Right lobe of liver (tissue), 6 donors: ENCODE data around the gene APC2. TPM values are rescaled to one million over a fixed set of nuclear protein-coding genes. Genes with fewer than 3 reads are reported as not detected.
A peak's percentile ranks its signal among the peaks of the same experiment; 100 is the strongest.

Experiments used
- ATAC-seq, 4 donors: fragments of 200-7000 bp; cut with Tn5 transposase; one replicate each; pipeline ENCODE4 v1.9.1; 2020; ENCODE audit warnings: mild to moderate bottlenecking in 4 of 4, moderate library complexity in 4 of 4
- DNase-seq, 3 donors: peaks; one replicate each; pipeline ENCODE4 v3.0.0-alpha.2; 2020
- H3K27ac ChIP-seq, 3 donors: fragments of 200-600 bp; one replicate each; pipeline ENCODE4 v1.8.0; 2022
- H3K27me3 ChIP-seq, 2 donors: fragments of 200-600 bp; one replicate each; pipeline ENCODE4 v1.8.0; 2022
- H3K36me3 ChIP-seq, 4 donors: fragments of 200-600 bp; sonication (generic) in 1 of 4; one replicate each; pipeline versions ENCODE4 v1.5.1 to v1.8.0; 2017 to 2022; ENCODE audit warnings: control low read depth in 1 of 4
- H3K4me1 ChIP-seq, 4 donors: fragments of 200-600 bp; sonication (generic) in 1 of 4; one replicate each; pipeline versions ENCODE4 v1.5.1 to v1.8.0; 2017 to 2022; ENCODE audit warnings: control low read depth in 1 of 4
- H3K4me3 ChIP-seq, 3 donors: fragments of 200-600 bp; one replicate each; pipeline ENCODE4 v1.8.0; 2022
- H3K9me3 ChIP-seq, 4 donors: fragments of 200-600 bp; sonication (generic) in 1 of 4; one replicate each; pipeline versions ENCODE4 v1.5.1 to v1.8.0; 2017 to 2022; ENCODE audit warnings: control low read depth in 1 of 4
- CTCF ChIP-seq, 4 donors: fragments of 200-600 bp in 3 of 4; fragments of 450-650 bp in 1 of 4; IDR thresholded peaks; one replicate each; pipeline versions ENCODE4 v1.5.1 to v1.8.0; 2016 to 2022; ENCODE audit warnings: antibody characterized with exemption in 4 of 4, mild to moderate bottlenecking in 2 of 4
- POLR2A ChIP-seq: fragments of 450-650 bp; IDR thresholded peaks from one replicate; pipeline ENCODE4 v1.6.1; 2017; ENCODE audit warnings: antibody characterized with exemption, mild to moderate bottlenecking
- WGBS: methylation state at CpG from one replicate; pipeline ENCODE4 v1.1.6; 2018; ENCODE audit warnings: low coverage, low lambda C conversion rate; ENCODE audit not compliant: insufficient coverage; ENCODE audit errors: missing lambda C conversion rate; 5-methylcytosine and 5-hydroxymethylcytosine counted together
- intact Hi-C, 2 donors: fragments of 100-400 bp; cut with DNase I; formaldehyde crosslinking; loops; one replicate each; pipeline versions ENCODE4 v1.11.2 to v1.14.1; 2022
- total RNA-seq, 6 experiments: library from RNA; depleted of rRNA in 2 of 6; stranded (reverse); fragments of >200 nt in 2 of 6; fragmentation: NEBNext Ultra II Directional in 3 of 6; extraction: Animal tissue kit (Norgen Biotek cat#: 25700) in 3 of 6; gene quantifications; one replicate each; pipeline versions ENCODE4 v1.1.0 to v1.2.4, GENCODE V29; 2016 to 2023
- donor health status: DM: no; HTN: yes; CAD: no.
- donor health status: DM: no; HTN: no; CAD: no.
- donor health status: DM: no; HTN: no; CAD: no.
- donor health status: DM: no; HTN: yes; CAD: no.
- donor health status: DM: no; HTN: yes; CAD: no.

Gene APC2
- total RNA-seq, 6 experiments from 2014 or later: 0.06 to 0.13 (median 0.06) TPM; not detected in 3

DNA sequence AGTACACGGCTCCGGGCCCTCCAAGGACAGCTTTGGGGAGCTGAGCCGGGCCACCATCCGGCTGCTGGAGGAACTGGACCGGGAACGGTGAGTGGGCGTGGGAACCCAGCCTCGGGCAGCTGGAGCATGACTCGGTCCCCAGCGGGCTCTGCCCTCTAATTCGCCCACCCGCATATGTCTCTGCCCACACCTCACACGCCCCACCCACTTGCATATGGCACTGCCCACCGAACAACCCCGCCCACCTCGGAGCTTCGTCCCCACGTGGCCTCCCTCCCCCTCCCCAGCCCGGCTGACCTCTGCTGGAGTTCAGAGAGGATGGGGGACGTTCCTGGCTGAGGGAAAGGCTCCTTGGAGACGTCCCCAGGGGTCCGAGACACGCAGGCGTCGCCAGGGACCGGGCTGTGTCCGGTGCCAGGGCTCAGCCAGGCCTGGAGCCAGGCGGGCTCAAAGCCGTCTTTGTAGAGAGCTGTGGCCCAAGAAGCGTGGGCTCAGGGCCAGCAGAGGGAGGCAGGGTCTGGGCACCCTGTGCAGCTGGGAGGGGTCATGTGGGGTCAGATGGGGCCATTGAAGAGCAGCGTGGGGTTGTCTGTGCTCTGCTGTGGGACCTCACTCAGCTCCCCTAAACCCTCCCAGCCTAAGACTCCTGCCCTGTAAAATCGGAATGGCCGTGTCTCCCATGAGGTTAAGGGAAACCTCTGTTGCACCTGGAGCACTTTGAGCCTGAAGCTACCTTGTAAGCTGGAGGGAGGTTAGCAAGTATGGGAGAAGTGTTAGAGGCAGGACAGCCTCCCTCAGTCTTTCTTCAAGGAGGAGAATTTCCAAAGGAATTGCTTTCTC is 3.8 kb downstream of the APC2 start:
- H3K4me1 ChIP-seq: no peaks in the 10 kb centered on the region
- H3K4me3 ChIP-seq: no peak overlapping the region
- no peak overlapping the region for H3K27ac ChIP-seq
- H3K36me3 ChIP-seq: no peaks in the 10 kb centered on the region
- WGBS: 0% methylated on average over 3 of the region's 33 CpGs
- peak in 2 of 4 donors; percentile 16 to 28 for ATAC-seq
- intact Hi-C loops: loop anchor here in 1 of 2 donors (10.0 kb wide), 1 partner anchor 61 kb away; the partner anchor contains the start of gene ADAMTSL5
- no peak for TF ChIP-seq CTCF (IDR thresholded peaks at IDR 0.05)
- no peak for TF ChIP-seq POLR2A
- no peaks in the 10 kb centered on the region for H3K9me3 ChIP-seq
- H3K27me3 ChIP-seq: peaks cover 4 to 24% of the 10 kb centered on the region in 2 donors
- no peak for DNase-seq

- ATAC-seq (no peak), DNase-seq (no peak)
- TF ChIP-seq POLR2A (no peak), CTCF (IDR thresholded peaks at IDR 0.05) (no peak)
- H3K27me3 ChIP-seq: peaks cover 4 to 24% of the 10 kb centered on the region in 2 donors
- H3K4me1 ChIP-seq: no peaks in the 10 kb centered on the region
- intact Hi-C loops: loop anchor here in 1 of 2 donors (10.0 kb wide), 1 partner anchor 60 kb away; the partner anchor contains the start of gene ADAMTSL5
- no peaks in the 10 kb centered on the region for H3K9me3 ChIP-seq
- H3K4me3 ChIP-seq: no peak overlapping the region
- no peak overlapping the region for H3K27ac ChIP-seq
- WGBS: 2% methylated on average over 6 of the region's 22 CpGs
- H3K36me3 ChIP-seq: no peaks in the 10 kb centered on the region
Observed at GRCh38 chr19:1455002-1455335, 5.0 kb downstream of the APC2 start.

GRCh38 chr19:1455336-1456120 is 5.6 kb downstream of the APC2 start:
- no peaks in the 10 kb centered on the region for H3K36me3 ChIP-seq
- peaks cover 0 to 24% of the 10 kb centered on the region in 2 donors for H3K27me3 ChIP-seq
- no peak overlapping the region for H3K4me3 ChIP-seq
- no peaks in the 10 kb centered on the region for H3K4me1 ChIP-seq
- no peaks in the 10 kb centered on the region for H3K9me3 ChIP-seq
- ATAC-seq: peak; percentile 58 to 69 (median 62)
- intact Hi-C loops: loop anchor here in 1 of 2 donors (10.0 kb wide), 1 partner anchor 59 kb away; the partner anchor contains the start of gene ADAMTSL5
- WGBS: 2% methylated on average over 26 of the region's 42 CpGs
- no peak overlapping the region for H3K27ac ChIP-seq
- TF ChIP-seq POLR2A (no peak), CTCF (IDR thresholded peaks at IDR 0.05) (no peak)
- DNase-seq: peak in 1 of 3 donors; percentile 59

- Histone ChIP-seq H3K4me1 (no peaks in the 10 kb centered on the region), H3K36me3 (no peaks in the 10 kb centered on the region), H3K27me3 (peaks cover 0 to 21% of the 10 kb centered on the region in 2 donors), H3K4me3 (no peak overlapping the region), H3K9me3 (no peaks in the 10 kb centered on the region), H3K27ac (no peak overlapping the region)
- no CpG with 5 or more reads among the region's 43 CpGs for WGBS
- DNase-seq: no peak
- TF ChIP-seq CTCF (IDR thresholded peaks at IDR 0.05) (no peak), POLR2A (no peak)
- intact Hi-C loops: loop anchor here in 1 of 2 donors (10.0 kb wide), 1 partner anchor 58 kb away; the partner anchor contains the start of gene ADAMTSL5
- no peak for ATAC-seq
Observed at GRCh38 chr19:1456121-1456900, 6.4 kb downstream of the APC2 start.
